HG02798 (cell line): ENCODE measurements around the gene PALM.
"Not testable (repeated sequence)": the region's sequence is repeated elsewhere in the genome, so short reads cannot be mapped to it uniquely, and the experiment has no call there.

Source experiments
- ATAC-seq: cut with Tn5 transposase; IDR thresholded peaks from one replicate; pipeline ENCODE4 v1.9.1; 2021; ENCODE audit warnings: mild to moderate bottlenecking; ENCODE audit not compliant: unreplicated experiment, poor library complexity

PALM gene

GRCh38 chr19:729564-729963, 20.8 kb downstream of the PALM start:
- ATAC-seq: not testable (repeated sequence)

- no peak for ATAC-seq
Measured at GRCh38 chr19:729965-730668, 21.4 kb downstream of the PALM start.

- ATAC-seq: no peak
Measured at GRCh38 chr19:731000-731399, 22.3 kb downstream of the PALM start.

GRCh38 chr19:732148-733069, 23.7 kb downstream of the PALM start:
- ATAC-seq: no peak

- ATAC-seq: no peak
Measured at GRCh38 chr19:734716-735115, 26.0 kb downstream of the PALM start.

GRCh38 chr19:736125-736524, 27.4 kb downstream of the PALM start:
- no peak for ATAC-seq

GRCh38 chr19:737591-738093, 28.9 kb downstream of the PALM start:
- ATAC-seq: no peak

- ATAC-seq: no peak
Measured at GRCh38 chr19:738509-739128, 29.9 kb downstream of the PALM start.

GRCh38 chr19:739998-740715, 31.4 kb downstream of the PALM start:
- no peak for ATAC-seq

- not testable (repeated sequence) for ATAC-seq
Measured at GRCh38 chr19:740816-741505, 32.2 kb downstream of the PALM start.

- ATAC-seq: no peak
Measured at GRCh38 chr19:741506-742131, 32.9 kb downstream of the PALM start.

GRCh38 chr19:742540-743075, 33.9 kb downstream of the PALM start:
- ATAC-seq: no peak

GRCh38 chr19:743168-743687, 34.5 kb downstream of the PALM start:
- ATAC-seq: no peak

- not testable (repeated sequence) for ATAC-seq
Measured at GRCh38 chr19:745138-745537, 36.4 kb downstream of the PALM start.

- no peak for ATAC-seq
Measured at GRCh38 chr19:746208-746819, 37.6 kb downstream of the PALM start.

GRCh38 chr19:746956-747355, 38.2 kb downstream of the PALM start:
- ATAC-seq: no peak

GRCh38 chr19:747432-748273, 38.9 kb downstream of the PALM start:
- ATAC-seq: no peak

- ATAC-seq: no peak
Measured at GRCh38 chr19:748274-748598, 39.5 kb downstream of the PALM start.
